Measurements from ENCODE around the gene TMEM154.

TMEM154 gene

GRCh38 chr4:152588869-152589268, 90.9 kb downstream of the TMEM154 start:
- DNase-seq (ENCODE audit: low read depth) = no peak
- no peak overlapping the region for H3K4me3 ChIP-seq (replicated peaks; ENCODE audit: low read depth, low read length)
- TF ChIP-seq CTCF (IDR thresholded peaks at IDR 0.05; ENCODE audit: low read length, missing control alignments) = no peak

GRCh38 chr4:152587127-152587526, 92.7 kb downstream of the TMEM154 start:
- no peak for DNase-seq (ENCODE audit: low read depth)
- H3K4me3 ChIP-seq (replicated peaks; ENCODE audit: low read depth, low read length) = no peak overlapping the region
- no peak for TF ChIP-seq CTCF (IDR thresholded peaks at IDR 0.05; ENCODE audit: low read length, missing control alignments)

GRCh38 chr4:152586668-152587067, 93.1 kb downstream of the TMEM154 start:
- H3K4me3 ChIP-seq (replicated peaks; ENCODE audit: low read depth, low read length) = no peak overlapping the region
- TF ChIP-seq CTCF (IDR thresholded peaks at IDR 0.05; ENCODE audit: low read length, missing control alignments) = no peak
- DNase-seq (ENCODE audit: low read depth) = no peak

- H3K4me3 ChIP-seq (replicated peaks; ENCODE audit: low read depth, low read length) = no peak overlapping the region
- no peak for TF ChIP-seq CTCF (IDR thresholded peaks at IDR 0.05; ENCODE audit: low read length, missing control alignments)
- no peak for DNase-seq (ENCODE audit: low read depth)
Measured at GRCh38 chr4:152585023-152585441, 94.8 kb downstream of the TMEM154 start.

- DNase-seq (ENCODE audit: low read depth) = no peak
- no peak overlapping the region for H3K4me3 ChIP-seq (replicated peaks; ENCODE audit: low read depth, low read length)
- peak; percentile 29 for TF ChIP-seq CTCF (IDR thresholded peaks at IDR 0.05; ENCODE audit: low read length, missing control alignments)
Measured at GRCh38 chr4:152581536-152582160, 98.1 kb downstream of the TMEM154 start.

GRCh38 chr4:152579916-152580315, 99.9 kb downstream of the TMEM154 start:
- no peak for TF ChIP-seq CTCF (IDR thresholded peaks at IDR 0.05; ENCODE audit: low read length, missing control alignments)
- H3K4me3 ChIP-seq (replicated peaks; ENCODE audit: low read depth, low read length) = no peak overlapping the region
- no peak for DNase-seq (ENCODE audit: low read depth)

- H3K4me3 ChIP-seq (replicated peaks; ENCODE audit: low read depth, low read length) = no peak overlapping the region
- TF ChIP-seq CTCF (IDR thresholded peaks at IDR 0.05; ENCODE audit: low read length, missing control alignments) = no peak
- no peak for DNase-seq (ENCODE audit: low read depth)
Measured at GRCh38 chr4:152579107-152579764, 100.6 kb downstream of the TMEM154 start.

Measured in fibroblast of pulmonary artery (primary cell).